ENCODE results near the gene SSR3.

Gene SSR3

DNA sequence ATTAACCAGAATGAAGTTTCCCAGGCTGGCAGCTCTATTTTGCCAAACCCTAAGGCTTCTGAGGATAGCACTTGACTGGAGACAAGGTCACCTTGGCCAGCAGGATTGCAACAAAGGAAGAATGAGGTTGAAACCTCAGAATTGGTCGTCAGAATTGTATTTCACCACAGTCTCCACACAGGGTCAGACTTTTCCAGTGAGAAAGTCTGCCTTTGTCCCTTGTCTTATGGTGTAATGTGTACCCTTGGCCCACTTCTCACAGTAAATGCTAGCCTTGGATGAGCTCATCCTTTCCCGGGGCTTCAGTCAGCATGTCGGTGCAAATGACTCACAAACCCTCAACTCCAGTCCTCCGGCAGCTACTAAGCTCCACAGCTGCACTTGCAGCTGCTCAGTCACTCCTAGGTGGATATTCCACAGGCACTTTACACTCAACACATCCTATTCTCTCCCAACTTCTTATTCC, 19.7 kb downstream of the SSR3 start:
- no peak for DNase-seq

DNA sequence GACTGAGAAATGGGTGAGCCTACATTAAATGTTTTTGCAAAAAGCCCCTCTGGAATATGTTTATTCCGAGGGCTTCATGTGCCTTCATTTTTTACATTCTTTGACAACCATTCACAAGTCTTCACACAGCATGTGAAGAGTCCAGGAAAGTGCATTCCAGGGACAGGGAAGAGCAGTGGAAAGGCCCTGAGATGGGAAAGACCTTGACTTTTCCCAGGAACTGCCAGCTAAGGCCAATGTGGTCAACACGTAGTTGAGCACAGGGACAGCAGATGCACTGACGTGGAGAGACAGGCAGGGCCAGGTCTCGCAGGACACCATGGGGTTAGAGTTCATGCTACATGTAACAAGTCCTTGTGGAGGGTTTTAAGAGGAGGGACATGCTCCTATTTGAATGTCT, 21.7 kb downstream of the SSR3 start:
- no peak for DNase-seq

DNA sequence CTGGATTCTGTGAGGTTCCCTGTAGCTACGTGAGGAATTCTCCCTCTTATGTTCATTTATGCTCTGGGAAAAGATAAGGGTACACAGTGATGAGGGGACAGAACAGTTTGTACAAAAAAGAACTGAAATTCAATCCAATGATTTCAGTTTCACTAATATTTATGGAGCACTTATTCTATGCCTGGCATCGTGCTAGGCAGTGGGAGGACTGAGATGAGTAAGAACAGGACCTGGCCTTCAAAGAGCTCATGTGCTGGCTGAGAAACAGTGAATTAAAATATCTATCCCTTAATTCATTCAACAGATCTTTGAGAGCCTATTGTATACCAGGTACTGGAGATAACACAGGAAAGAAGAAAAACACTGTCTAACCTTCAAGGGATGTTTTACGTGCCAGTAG, 22.2 kb downstream of the SSR3 start:
- DNase-seq = no peak

DNA sequence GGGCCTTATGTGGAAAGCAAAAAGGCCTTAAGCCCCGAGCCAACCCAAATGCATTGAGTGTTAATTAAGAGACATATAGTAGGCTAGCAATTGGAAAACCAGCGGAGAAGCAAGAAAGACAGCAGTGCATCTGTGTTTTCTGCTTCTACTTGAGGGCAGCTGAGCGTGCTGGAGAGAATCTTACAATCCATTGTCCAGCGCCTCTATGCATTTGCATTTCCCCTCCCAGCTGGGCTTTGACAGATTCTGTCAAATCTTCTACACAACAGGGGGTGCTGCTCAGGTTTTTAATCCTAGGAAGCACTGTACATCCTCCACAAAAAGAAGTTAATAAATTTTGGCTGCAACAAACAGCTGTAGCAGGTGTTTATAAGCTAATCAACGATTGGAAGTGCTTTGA, 23.9 kb downstream of the SSR3 start:
- no peak for DNase-seq

DNA sequence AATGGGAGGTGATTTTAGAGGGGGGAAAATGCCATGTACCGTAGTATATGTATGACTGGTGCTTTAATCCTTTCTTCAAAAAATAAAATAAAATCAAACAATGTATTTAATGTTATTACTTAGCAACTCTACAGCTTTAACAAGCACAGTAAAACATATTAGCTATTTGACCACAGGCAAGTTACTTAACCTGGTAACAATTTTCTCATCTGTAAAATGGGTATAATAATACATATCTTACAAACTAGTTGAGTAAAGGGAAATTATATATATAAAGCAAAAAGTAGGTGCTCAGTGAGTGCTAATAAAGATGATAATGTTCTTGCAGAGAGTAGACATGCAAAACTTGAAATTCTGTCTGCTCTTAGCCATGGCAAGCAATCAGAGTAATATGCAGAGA, 27.9 kb downstream of the SSR3 start:
- DNase-seq = no peak

DNA sequence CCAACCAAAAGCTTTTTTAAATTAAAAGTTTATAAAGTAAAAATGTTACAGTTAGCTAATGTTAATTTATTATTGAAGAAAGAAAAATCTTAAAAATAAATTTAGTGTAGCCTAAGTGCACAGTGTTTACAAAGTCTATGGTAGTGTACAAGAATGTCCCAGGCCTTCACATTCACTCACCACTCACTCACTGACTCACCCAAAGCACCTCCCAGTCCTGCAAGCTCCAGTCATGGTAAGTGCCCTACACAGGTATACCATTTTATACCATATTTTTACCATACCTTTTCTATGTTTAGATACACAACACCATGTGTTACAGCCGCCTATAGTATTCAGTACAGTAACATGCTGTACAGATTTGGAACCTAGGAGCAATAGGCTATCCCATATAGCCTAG, 29.1 kb downstream of the SSR3 start:
- no peak for DNase-seq

DNA sequence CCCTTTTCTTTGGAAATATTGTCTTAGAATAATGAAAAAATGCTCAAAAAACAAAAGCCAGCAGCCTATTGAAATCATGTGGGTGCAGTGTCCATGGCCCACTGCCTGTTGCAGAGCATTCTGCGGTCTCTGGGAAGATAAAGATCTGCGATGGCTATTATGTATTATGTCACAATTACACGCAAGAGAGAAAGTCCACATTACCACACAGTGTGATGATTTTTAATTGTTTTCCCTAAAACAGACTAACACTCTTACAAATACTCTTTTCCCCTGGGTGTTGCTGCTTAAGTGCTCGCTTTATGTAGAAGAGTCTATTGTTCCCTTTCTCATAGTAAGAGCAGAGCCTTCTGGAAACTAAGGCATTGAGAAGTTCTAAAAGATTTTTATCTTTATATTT, 32.2 kb downstream of the SSR3 start:
- DNase-seq = no peak

DNA sequence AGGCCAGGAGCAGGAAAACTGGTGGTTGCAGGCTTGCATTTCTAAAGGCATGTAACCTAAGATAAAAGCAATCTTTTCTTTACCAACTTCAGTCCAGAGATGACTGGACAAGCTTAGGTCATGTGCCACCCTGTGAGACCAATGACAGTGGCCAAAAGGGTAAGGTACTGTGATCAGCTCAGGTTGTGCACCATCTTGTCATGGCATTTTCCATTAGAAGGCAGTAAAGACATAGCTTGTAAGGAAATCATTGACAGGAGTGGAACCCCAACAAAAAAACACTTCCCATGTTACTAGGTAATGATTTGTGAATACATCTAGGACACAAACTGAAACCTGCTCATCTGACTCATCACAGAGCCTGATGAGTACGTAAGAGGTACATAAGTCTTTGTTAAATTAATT, 35.2 kb downstream of the SSR3 start:
- no peak for DNase-seq

DNA sequence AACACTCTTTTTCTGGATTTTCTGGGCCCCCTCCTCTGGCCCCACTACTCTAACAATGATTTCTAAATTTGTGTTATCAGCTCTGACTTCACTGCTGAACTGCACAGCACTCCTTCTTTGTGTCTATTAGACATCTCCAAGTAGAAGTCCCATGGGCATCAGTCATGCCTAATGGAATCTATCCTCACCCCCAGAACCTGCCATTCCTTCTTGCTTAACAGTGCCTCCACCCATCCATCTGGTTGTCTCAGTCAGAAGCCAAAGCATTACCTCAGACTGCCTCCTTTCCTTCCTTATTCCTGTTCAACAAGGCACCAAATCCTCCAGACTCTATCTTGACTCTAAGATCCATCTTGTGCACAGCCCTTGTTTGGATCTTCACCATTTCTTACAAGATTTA, 36.2 kb downstream of the SSR3 start:
- no peak for DNase-seq

DNA sequence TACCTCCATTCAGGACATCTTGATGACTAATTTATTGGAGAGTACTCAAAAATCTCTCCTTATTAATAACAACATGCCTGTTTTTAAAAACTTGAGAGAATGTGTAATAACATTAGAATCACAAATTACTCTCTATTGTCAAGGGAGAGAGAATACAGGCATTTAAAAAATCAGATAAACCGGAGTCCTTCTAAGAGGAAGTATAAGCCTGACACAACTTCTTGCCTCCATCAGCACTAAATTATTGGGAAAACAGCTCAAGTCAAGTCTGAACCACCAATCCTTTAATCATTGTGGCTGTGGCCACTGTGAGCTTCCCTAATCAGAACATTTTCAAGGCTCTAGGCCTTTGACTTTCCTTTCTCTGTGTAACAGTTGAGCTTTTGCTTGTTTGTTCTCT, 38.0 kb downstream of the SSR3 start:
- no peak for DNase-seq

DNA sequence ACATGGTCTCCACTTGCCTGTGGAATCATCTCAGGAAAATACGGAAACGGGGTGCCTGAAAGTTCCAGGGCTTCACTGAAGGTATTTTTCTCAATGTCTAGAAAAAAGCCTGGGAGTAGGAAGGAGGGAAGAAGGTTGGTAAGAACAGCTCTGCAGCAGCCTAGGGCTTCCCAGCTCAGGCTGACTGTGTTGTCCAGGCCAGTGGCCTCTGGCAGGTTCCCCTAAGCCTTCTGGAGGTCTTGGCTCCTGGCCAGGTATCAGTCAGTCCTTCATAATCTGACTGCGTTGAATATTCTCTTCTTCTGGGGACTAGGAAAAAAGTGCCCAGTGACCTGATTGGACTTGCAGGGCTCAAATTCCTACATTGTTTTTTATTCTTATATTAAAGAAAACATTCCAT, 38.6 kb downstream of the SSR3 start:
- no peak for DNase-seq

DNA sequence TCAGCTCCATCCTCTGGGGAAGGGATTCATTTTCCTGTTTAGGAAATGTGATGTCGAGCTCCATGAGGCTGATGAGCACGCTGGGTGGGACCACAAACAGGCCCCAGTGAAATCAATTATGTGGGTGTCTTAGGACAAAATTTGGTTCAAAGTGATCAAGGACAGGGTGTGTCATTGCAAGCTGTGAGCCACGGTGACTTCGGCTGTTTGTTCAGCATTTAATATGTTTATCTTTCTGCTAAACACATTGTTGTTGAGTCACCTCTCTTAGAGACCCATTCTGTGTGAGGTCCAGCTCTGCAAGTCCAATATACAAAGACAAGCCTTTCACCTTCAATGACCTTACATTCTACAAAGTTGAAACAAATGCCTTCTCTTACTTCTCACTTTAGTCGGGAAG, 41.3 kb downstream of the SSR3 start:
- no peak for DNase-seq

DNA sequence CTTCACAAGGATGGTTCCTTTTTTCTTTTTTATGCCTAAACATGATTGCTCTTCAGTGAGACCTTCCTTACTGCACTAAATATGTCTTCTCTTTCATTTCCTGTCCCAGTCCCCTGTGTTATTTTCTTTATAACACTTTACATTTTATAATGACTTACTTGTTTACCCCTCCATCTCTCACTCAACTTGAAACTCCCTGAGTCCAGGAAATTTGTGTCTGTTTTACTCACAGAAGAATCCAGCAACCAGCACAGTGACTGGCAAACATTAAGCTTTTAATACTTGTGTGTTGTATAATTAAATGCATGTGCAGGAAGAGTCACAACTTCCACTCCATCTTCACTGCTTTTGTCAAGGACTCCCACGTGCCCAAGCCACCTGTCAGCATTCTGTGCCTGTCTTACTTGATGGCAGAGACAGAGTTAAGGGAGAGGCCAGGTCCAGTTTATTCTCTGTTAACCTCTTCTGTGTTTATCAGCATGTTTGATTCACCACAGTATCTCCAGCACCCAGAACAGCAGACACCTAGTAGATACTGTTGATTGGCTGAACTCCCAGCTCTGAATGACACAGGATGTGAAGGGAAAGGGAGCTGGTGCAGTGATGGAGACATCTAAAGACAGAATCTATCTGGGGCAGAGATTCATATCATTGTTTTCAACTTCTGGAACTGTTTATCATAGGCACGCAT, 42.8 kb downstream of the SSR3 start:
- no peak for DNase-seq

DNA sequence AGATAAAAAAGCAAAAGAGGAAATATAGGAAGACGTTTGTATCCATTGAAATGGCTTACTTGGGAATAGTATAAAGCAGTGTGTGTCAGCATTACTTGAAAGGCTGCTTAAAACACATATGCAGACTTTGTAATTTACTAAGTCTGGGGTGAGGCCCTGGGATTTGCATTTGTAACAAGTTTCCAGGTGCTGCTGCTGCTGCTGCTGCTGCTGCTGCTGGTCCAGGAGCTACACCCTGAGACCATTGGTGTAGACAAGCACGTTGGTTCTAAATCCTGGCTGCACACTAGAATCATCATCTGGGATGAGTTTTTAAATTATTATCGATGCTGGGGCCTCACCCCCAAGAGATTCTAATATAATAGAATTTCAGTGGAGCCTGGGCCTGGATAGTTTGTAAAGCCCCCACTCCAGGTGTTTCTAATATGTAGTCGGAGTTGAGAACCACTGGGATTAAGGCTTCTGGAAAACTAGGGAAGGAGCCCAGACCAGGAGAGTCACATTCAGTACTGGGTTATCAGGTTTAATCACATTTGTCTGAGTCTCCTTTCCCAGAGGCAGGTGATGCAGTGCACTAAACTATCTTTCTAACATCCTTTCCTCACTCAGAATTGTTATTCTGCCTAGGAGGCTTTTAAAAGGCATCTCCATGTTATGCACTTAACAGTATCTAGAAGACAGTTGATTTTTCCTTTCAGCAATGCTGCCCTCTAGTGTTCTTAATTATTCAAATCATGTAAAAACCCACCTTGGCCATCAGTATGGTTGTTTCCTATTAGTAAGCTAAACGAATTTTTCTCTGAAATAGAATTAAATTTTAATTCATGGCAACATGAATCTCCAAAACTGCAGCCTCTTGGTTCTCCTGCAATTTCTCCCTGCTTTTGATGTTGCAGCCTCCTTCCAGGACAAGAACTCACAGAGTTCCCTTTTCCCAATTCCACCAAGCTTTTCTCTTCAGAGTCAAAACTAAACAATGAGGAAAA, 45.4 kb downstream of the SSR3 start:
- DNase-seq = peak; percentile 78

DNA sequence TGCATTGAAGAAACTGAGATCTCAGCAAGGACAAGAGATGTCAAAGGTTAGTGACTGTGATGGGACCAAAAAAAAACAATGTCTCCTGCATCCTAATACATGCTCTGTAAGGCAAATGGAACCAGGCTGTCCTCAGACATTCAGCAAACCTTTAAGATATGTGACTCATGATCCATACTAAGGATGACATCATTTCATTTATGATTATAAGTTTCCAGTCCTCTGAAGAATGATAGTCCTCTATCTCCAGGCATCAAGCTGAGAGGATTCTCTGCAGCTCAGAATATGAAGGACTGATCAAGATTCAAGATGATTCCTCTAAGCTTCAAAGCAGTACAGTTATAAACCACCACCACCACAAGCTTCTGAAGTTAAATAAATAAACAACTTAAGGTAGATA, 47.6 kb downstream of the SSR3 start:
- DNase-seq = no peak

DNA sequence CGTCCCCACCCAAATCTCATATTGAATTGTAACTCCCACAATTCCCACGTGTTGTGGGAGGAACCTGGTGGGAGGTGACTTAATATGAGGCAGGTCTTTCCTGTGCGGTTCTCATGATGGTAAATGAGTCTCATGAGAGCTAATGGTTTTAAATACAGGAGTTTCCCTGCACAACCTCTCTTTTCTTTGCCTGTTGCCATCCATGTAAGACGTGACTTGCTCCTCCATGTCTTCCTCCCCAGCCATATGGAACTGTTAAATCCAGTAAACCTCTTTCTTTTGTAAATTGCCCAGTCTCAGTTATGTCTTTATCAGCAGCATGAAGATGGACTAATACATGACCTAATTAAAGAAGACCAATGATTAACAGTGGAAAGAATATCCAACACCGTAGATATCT, 56.6 kb downstream of the SSR3 start:
- DNase-seq = no peak

DNA sequence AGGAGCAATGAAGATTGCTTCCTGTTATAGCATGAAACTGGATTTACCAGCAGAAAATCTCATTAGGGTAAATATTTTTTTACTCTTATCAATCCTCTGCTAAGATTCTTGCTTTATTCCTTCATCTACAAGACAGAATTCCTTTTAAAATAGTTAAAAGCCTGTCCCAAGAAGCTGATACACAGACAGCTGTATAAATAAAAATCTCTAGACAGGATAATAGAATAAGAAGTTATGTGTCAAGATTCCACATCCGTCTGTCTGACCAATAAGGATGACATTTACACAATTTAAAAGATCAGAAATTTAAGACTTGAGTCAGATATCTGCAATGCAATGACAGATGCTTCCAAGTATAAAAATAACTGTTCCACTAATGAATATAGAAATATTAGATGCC, 57.6 kb downstream of the SSR3 start:
- no peak for DNase-seq

DNA sequence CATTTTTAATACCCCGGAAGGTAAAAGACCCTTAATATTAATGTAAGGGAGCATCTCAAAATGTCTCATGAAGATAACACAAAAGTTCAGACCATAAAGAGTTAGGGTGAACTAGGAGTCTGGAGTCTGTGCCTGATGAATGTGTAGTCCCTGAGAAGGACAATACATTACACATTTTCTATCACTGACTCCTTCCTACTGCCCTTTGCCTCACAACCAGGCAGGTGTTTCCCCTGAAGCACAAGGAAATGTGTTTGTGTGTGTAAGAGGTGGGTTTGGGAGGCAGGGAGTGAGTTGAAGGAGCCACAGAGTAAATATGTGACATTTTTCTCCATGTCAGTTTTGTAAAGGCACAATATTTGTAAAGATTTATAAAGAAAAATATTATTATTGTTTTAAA, 59.1 kb downstream of the SSR3 start:
- DNase-seq = no peak

DNA sequence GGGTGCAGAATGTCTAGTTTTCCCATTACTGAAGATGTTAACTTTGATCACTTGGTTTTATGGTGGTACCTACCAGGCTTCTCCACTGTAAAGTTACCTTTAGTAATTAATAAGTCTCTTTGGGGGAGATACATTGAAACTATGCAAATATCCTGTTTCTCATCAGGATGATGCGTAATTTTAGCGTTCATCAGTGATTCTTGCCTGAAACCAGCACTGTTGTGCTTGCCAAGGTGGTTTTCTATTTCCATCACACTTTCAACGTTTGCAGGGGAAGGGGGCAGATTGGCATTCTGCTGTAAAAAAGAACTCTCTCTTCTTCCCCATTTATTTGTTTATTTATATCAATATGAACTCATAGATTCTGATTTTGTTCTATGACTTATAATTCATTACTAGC, 61.0 kb downstream of the SSR3 start:
- no peak for DNase-seq

DNA sequence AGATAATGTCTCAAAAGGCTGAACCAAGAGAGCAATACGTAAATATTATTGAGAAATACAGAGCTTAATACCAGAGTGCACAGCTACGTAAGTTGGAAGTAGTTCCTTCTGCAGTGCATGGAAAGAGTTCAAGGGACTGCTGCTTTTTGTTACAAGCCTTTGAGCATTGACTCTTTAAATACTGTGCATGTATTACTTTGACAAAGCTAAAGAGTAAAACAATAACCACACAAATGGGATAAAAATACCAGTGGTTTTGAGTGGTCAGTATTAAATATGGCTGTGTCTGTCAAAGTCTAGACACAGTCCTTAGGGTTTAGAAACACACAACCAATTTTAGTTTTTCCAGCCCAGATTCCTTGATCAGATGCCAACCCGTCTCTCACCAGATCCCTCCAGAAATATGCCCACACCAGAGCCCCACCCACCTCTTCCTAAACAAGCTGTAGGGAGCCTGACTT, 62.1 kb downstream of the SSR3 start:
- no peak for DNase-seq

DNA sequence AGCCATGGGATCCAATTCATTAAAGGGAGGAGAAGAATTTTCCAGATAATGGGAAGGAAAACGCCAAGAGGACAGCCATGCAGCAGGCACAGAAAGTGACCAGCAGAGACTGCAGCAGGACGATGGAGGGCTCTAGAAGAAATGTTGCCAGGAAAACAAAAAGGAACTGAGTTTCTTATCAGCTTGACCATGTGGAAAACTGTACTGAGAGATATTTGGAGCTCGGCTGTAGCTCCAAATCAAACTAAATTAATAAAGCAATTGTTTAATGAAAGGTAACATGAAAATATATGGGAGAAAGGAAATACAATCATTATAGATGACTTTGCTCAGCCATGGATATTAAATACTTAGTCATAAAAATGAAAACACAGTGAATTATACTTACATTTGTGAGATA, 63.7 kb downstream of the SSR3 start:
- no peak for DNase-seq

All from CD4-positive, alpha-beta T cell treated with Interleukin-4 for 4 hours (primary cell).